Astrocyte of the spinal cord (primary cell): Measurements from ENCODE around the gene EHF.

Experiments used
- DNase-seq: peaks from one replicate; pipeline ENCODE4 v3.0.0; 2011; ENCODE audit warnings: low read depth, low spot score
- H3K4me3 ChIP-seq: 2 replicates; pipeline ENCODE4 v1.5.1; 2011; ENCODE audit warnings: low read depth, mild to moderate bottlenecking, low read length, moderate library complexity
- CTCF ChIP-seq: IDR thresholded peaks from 2 replicates; pipeline ENCODE4 v1.5.1; 2012; ENCODE audit warnings: low read depth, mild to moderate bottlenecking, low read length, inconsistent platforms
- in situ Hi-C: cut with HindIII; loops from 2 replicates; pipeline ENCODE4 v1.10.0; 2017; ENCODE audit warnings: low sequenced_read_pairs

The EHF gene

GRCh38 chr11:34649597-34649996, 28.7 kb downstream of the EHF start:
- H3K4me3 ChIP-seq: no peak overlapping the region
- in situ Hi-C loops: no loop called here
- no peak for DNase-seq
- no peak for TF ChIP-seq CTCF

GRCh38 chr11:34650528-34650927, 29.6 kb downstream of the EHF start:
- in situ Hi-C loops: no loop called here
- DNase-seq: peak; percentile 66
- no peak for TF ChIP-seq CTCF
- no peak overlapping the region for H3K4me3 ChIP-seq

- H3K4me3 ChIP-seq: no peak overlapping the region
- no peak for DNase-seq
- TF ChIP-seq CTCF: no peak
- in situ Hi-C loops: no loop called here
Measured at GRCh38 chr11:34651551-34651950, 30.7 kb downstream of the EHF start.

- in situ Hi-C loops: no loop called here
- DNase-seq: no peak
- no peak for TF ChIP-seq CTCF
- no peak overlapping the region for H3K4me3 ChIP-seq
Measured at GRCh38 chr11:34652191-34652973, 31.5 kb downstream of the EHF start.

- in situ Hi-C loops: no loop called here
- DNase-seq: no peak
- H3K4me3 ChIP-seq: no peak overlapping the region
- TF ChIP-seq CTCF: no peak
Measured at GRCh38 chr11:34653031-34653430, 32.1 kb downstream of the EHF start.

GRCh38 chr11:34653851-34654482, 33.1 kb downstream of the EHF start:
- TF ChIP-seq CTCF: no peak
- peak; percentile 90 for DNase-seq
- in situ Hi-C loops: no loop called here
- no peak overlapping the region for H3K4me3 ChIP-seq
